Stimulated activated CD8-positive, alpha-beta memory T cell treated with anti-CD3 and anti-CD28 coated beads, Interleukin-12 subunit alpha, Interleukin-12 subunit beta, amount 100 ng/mL, for 24 hours (primary cell): ENCODE measurements around the gene AIG1.
A peak's percentile ranks its signal among the peaks of the same experiment; 100 is the strongest.
"Not testable (repeated sequence)": the region's sequence is repeated elsewhere in the genome, so short reads cannot be mapped to it uniquely, and the experiment has no call there.

Experiments used
- DNase-seq: peaks from one replicate; pipeline ENCODE4 v3.0.0-alpha.2; 2020; ENCODE audit errors: extremely low read depth

The AIG1 gene

GRCh38 chr6:143055891-143056290, 4.8 kb upstream of the AIG1 start:
- no peak for DNase-seq

- DNase-seq = no peak
These were observed 1.7 kb upstream of the AIG1 start for GRCh38 chr6:143058987-143059386.

- no peak for DNase-seq
These were observed 881 bp upstream of the AIG1 start for GRCh38 chr6:143059663-143060353.

GRCh38 chr6:143060354-143060805, 309 bp upstream of the AIG1 start:
- DNase-seq = peak; percentile 46

GRCh38 chr6:143061597-143062385, 1.1 kb downstream of the AIG1 start:
- DNase-seq = no peak

- DNase-seq = no peak
These were observed 1.9 kb downstream of the AIG1 start for GRCh38 chr6:143062551-143062950.

GRCh38 chr6:143063631-143064030, 2.9 kb downstream of the AIG1 start:
- DNase-seq = no peak

GRCh38 chr6:143064271-143064670, 3.6 kb downstream of the AIG1 start:
- DNase-seq = no peak

GRCh38 chr6:143064951-143065683, 4.4 kb downstream of the AIG1 start:
- DNase-seq = no peak

GRCh38 chr6:143068001-143068400, 7.3 kb downstream of the AIG1 start:
- DNase-seq = no peak

- DNase-seq = no peak
These were observed 13.4 kb downstream of the AIG1 start for GRCh38 chr6:143074101-143074500.

GRCh38 chr6:143074670-143075318, 14.1 kb downstream of the AIG1 start:
- DNase-seq = no peak

GRCh38 chr6:143078468-143079324, 18.0 kb downstream of the AIG1 start:
- DNase-seq = no peak

- no peak for DNase-seq
These were observed 18.6 kb downstream of the AIG1 start for GRCh38 chr6:143079325-143079640.

GRCh38 chr6:143082274-143082673, 21.6 kb downstream of the AIG1 start:
- not testable (repeated sequence) for DNase-seq

- DNase-seq = not testable (repeated sequence)
These were observed 23.3 kb downstream of the AIG1 start for GRCh38 chr6:143084019-143084418.

- not testable (repeated sequence) for DNase-seq
These were observed 26.6 kb downstream of the AIG1 start for GRCh38 chr6:143087335-143087734.

- DNase-seq = no peak
These were observed 27.2 kb downstream of the AIG1 start for GRCh38 chr6:143087856-143088255.

GRCh38 chr6:143090314-143091044, 29.8 kb downstream of the AIG1 start:
- no peak for DNase-seq

- no peak for DNase-seq
These were observed 32.1 kb downstream of the AIG1 start for GRCh38 chr6:143092768-143093167.
